ENCODE data around the gene ADGRA1.

ADGRA1 gene

DNA sequence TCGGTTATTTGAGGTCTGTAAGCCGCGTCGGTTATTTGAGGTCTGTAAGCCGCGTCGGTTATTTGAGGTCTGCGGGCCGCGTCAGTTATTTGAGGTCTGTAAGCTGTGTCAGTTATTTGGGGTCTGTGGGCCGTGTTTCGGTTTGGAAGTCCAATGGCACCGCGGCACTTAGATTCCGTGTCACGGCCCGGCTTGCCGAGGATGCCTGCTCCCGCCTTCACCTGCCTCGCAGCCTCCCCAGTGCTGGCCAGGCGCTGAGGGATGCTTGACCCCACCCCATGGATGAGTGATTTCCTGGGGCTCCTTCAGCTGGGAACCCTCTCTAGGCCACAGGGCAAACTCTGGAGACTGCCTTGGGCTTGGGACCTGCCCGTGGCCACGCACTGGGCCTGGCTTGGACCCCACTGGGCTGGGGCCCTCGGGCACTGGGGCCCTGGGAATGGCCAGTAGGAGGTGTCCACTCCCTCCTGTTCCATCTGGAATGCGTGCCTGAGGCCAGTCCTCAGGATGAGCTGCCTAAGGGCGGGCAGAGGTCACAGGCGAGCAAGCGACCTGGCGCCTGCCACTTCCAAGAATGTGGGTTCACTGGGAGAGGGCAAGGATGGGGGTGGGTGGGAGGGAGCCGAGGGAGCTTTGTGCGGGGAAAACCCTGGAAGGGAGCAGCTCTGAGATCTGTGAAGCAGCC, 25.6 kb downstream of the ADGRA1 start:
- TF ChIP-seq EZH2phosphoT487 (IDR thresholded peaks at IDR 0.05; ENCODE audit: low read depth) = no peak
- TF ChIP-seq, protein P1, sequence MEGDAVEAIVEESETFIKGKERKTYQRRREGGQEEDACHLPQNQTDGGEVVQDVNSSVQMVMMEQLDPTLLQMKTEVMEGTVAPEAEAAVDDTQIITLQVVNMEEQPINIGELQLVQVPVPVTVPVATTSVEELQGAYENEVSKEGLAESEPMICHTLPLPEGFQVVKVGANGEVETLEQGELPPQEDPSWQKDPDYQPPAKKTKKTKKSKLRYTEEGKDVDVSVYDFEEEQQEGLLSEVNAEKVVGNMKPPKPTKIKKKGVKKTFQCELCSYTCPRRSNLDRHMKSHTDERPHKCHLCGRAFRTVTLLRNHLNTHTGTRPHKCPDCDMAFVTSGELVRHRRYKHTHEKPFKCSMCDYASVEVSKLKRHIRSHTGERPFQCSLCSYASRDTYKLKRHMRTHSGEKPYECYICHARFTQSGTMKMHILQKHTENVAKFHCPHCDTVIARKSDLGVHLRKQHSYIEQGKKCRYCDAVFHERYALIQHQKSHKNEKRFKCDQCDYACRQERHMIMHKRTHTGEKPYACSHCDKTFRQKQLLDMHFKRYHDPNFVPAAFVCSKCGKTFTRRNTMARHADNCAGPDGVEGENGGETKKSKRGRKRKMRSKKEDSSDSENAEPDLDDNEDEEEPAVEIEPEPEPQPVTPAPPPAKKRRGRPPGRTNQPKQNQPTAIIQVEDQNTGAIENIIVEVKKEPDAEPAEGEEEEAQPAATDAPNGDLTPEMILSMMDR (IDR thresholded peaks at IDR 0.05; ENCODE audit: low read depth, low read length) = no peak
- H3K36me3 ChIP-seq (replicated peaks; ENCODE audit: low read depth, low read length) = no peaks in the 10 kb centered on the region
- no peaks in the 10 kb centered on the region for H3K79me2 ChIP-seq (ENCODE audit: low read length)
- no peak overlapping the region for H3K4me3 ChIP-seq (ENCODE audit: low read length)
- no peak overlapping the region for H3K27ac ChIP-seq (ENCODE audit: low read length)
- H3K9me3 ChIP-seq (ENCODE audit: insufficient read depth, low read length) = no peaks in the 10 kb centered on the region
- H2AFZ ChIP-seq (ENCODE audit: low read depth, low read length) = no peak overlapping the region
- no peak overlapping the region for H3K4me2 ChIP-seq (ENCODE audit: low read length)
- no peaks in the 10 kb centered on the region for H4K20me1 ChIP-seq (ENCODE audit: insufficient read depth, low read length)
- H3K9ac ChIP-seq (ENCODE audit: low read length) = no peak overlapping the region
- H3K4me1 ChIP-seq (ENCODE audit: low read length) = no peaks in the 10 kb centered on the region
- H3K27me3 ChIP-seq (ENCODE audit: low read depth, low read length) = no peaks in the 10 kb centered on the region

GRCh38 chr10:133113847-133114246, 26.1 kb downstream of the ADGRA1 start:
- Histone ChIP-seq H3K27ac (ENCODE audit: low read length) (no peak overlapping the region), H3K9me3 (ENCODE audit: insufficient read depth, low read length) (no peaks in the 10 kb centered on the region), H3K4me3 (ENCODE audit: low read length) (no peak overlapping the region), H3K36me3 (replicated peaks; ENCODE audit: low read depth, low read length) (no peaks in the 10 kb centered on the region), H3K4me1 (ENCODE audit: low read length) (no peaks in the 10 kb centered on the region), H3K27me3 (ENCODE audit: low read depth, low read length) (no peaks in the 10 kb centered on the region), H3K79me2 (ENCODE audit: low read length) (no peaks in the 10 kb centered on the region), H2AFZ (ENCODE audit: low read depth, low read length) (no peak overlapping the region), H3K9ac (ENCODE audit: low read length) (no peak overlapping the region), H3K4me2 (ENCODE audit: low read length) (no peak overlapping the region), H4K20me1 (ENCODE audit: insufficient read depth, low read length) (no peaks in the 10 kb centered on the region)
- no peak for TF ChIP-seq EZH2phosphoT487 (IDR thresholded peaks at IDR 0.05; ENCODE audit: low read depth)
- TF ChIP-seq, protein P1 (IDR thresholded peaks at IDR 0.05; ENCODE audit: low read depth, low read length) = no peak

- no peak for TF ChIP-seq EZH2phosphoT487 (IDR thresholded peaks at IDR 0.05; ENCODE audit: low read depth)
- TF ChIP-seq, protein P1 (IDR thresholded peaks at IDR 0.05; ENCODE audit: low read depth, low read length) = no peak
- H3K27ac ChIP-seq (ENCODE audit: low read length) = no peak overlapping the region
- no peaks in the 10 kb centered on the region for H4K20me1 ChIP-seq (ENCODE audit: insufficient read depth, low read length)
- no peaks in the 10 kb centered on the region for H3K4me1 ChIP-seq (ENCODE audit: low read length)
- no peaks in the 10 kb centered on the region for H3K36me3 ChIP-seq (replicated peaks; ENCODE audit: low read depth, low read length)
- no peak overlapping the region for H2AFZ ChIP-seq (ENCODE audit: low read depth, low read length)
- no peaks in the 10 kb centered on the region for H3K9me3 ChIP-seq (ENCODE audit: insufficient read depth, low read length)
- no peak overlapping the region for H3K4me3 ChIP-seq (ENCODE audit: low read length)
- no peaks in the 10 kb centered on the region for H3K79me2 ChIP-seq (ENCODE audit: low read length)
- H3K4me2 ChIP-seq (ENCODE audit: low read length) = no peak overlapping the region
- H3K27me3 ChIP-seq (ENCODE audit: low read depth, low read length) = no peaks in the 10 kb centered on the region
- H3K9ac ChIP-seq (ENCODE audit: low read length) = no peak overlapping the region
Observed at GRCh38 chr10:133114251-133114650, 26.5 kb downstream of the ADGRA1 start.

DNA sequence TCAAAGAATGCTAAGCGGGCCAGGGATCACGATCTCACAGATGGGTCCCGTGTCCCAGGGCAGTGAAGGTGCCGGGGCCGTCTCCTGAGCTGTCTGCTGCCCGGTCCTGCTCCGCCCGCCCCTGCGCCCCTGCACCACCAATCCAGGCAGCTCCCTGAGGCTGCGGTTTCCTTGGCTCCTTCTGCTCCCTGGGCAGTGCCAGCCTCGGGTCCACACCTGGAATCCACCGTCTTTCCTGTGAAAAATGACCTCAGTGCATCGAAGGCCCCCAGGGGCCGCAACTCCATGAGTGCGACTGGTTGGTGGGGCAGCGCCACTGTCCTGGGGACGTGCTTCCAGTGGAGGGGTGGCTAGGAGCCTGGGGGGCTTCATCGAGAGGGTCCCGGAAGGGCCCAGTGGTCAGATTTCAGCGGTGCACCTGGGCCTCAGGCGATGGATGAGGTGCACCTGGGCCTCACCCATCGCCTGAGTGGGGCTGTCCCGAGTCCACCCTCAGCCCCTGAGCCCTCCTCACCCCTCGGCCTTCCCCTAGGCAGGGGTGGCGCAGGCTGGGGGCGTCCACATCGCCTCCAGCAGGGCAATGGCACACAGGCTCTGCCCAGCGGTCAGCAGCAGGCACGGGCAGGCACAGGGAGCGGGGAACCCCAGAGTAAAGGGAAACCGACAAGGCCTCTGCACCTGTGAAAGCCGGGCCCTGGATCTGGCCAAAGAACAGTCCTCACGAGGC, 27.2 kb downstream of the ADGRA1 start:
- Histone ChIP-seq H3K79me2 (ENCODE audit: low read length) (no peaks in the 10 kb centered on the region), H3K4me2 (ENCODE audit: low read length) (no peak overlapping the region), H2AFZ (ENCODE audit: low read depth, low read length) (no peak overlapping the region), H3K27me3 (ENCODE audit: low read depth, low read length) (no peaks in the 10 kb centered on the region), H4K20me1 (ENCODE audit: insufficient read depth, low read length) (no peaks in the 10 kb centered on the region), H3K4me1 (ENCODE audit: low read length) (no peaks in the 10 kb centered on the region), H3K9me3 (ENCODE audit: insufficient read depth, low read length) (no peaks in the 10 kb centered on the region), H3K4me3 (ENCODE audit: low read length) (no peak overlapping the region), H3K9ac (ENCODE audit: low read length) (no peak overlapping the region), H3K27ac (ENCODE audit: low read length) (no peak overlapping the region), H3K36me3 (replicated peaks; ENCODE audit: low read depth, low read length) (no peaks in the 10 kb centered on the region)
- no peak for TF ChIP-seq EZH2phosphoT487 (IDR thresholded peaks at IDR 0.05; ENCODE audit: low read depth)
- TF ChIP-seq, protein P1 (IDR thresholded peaks at IDR 0.05; ENCODE audit: low read depth, low read length) = no peak
